ENCODE measurements around the gene MMP23B. TPM values are rescaled to one million over a fixed set of nuclear protein-coding genes. Genes with fewer than 3 reads are reported as not detected.

MMP23B gene
- total and polyA plus RNA-seq, 9 donors = 0.88 to 128 (median 67.3) TPM

GRCh38 chr1:1620433-1621139, 11.4 kb upstream of the MMP23B start:
- intact Hi-C loops (cut with DNase I) = no loop called here
- WGBS, 3 donors = 80 to 86% (median 86%) methylated on average over 13 to 16 of the region's 16 CpGs
- Histone ChIP-seq H3K4me1 (ENCODE audit: insufficient read depth) (peaks cover 6% of the 10 kb centered on the region), H3K9me3 (no peaks in the 10 kb centered on the region), H3K36me3 (no peaks in the 10 kb centered on the region), H3K27ac (no peak overlapping the region), H3K27me3 (no peaks in the 10 kb centered on the region), H3K4me3 (no peak overlapping the region)
- peak in 1 of 5 donors; percentile 41 for DNase-seq
- TF ChIP-seq EP300 (IDR thresholded peaks at IDR 0.05) = no peak
- no peak for TF ChIP-seq POLR2A (IDR thresholded peaks at IDR 0.05)
- TF ChIP-seq CTCF (IDR thresholded peaks at IDR 0.05) = no peak

GRCh38 chr1:1621173-1622009, 10.6 kb upstream of the MMP23B start:
- Histone ChIP-seq H3K27me3 (no peaks in the 10 kb centered on the region), H3K27ac (no peak overlapping the region), H3K4me3 (no peak overlapping the region), H3K9me3 (no peaks in the 10 kb centered on the region), H3K36me3 (no peaks in the 10 kb centered on the region), H3K4me1 (ENCODE audit: insufficient read depth) (peaks cover 4% of the 10 kb centered on the region)
- TF ChIP-seq POLR2A (IDR thresholded peaks at IDR 0.05) (no peak), EP300 (IDR thresholded peaks at IDR 0.05) (no peak), CTCF (IDR thresholded peaks at IDR 0.05) (no peak)
- WGBS, 3 donors = 83 to 86% (median 84%) methylated on average over 28 to 31 of the region's 31 CpGs
- intact Hi-C loops (cut with DNase I) = no loop called here
- peak in 1 of 5 donors; percentile 39 for DNase-seq

GRCh38 chr1:1622010-1622787, 9.8 kb upstream of the MMP23B start:
- intact Hi-C loops (cut with DNase I) = no loop called here
- Histone ChIP-seq H3K27ac (no peak overlapping the region), H3K36me3 (no peaks in the 10 kb centered on the region), H3K4me3 (no peak overlapping the region), H3K27me3 (no peaks in the 10 kb centered on the region), H3K9me3 (no peaks in the 10 kb centered on the region), H3K4me1 (ENCODE audit: insufficient read depth) (no peaks in the 10 kb centered on the region)
- DNase-seq = peak in 1 of 5 donors; percentile 35
- TF ChIP-seq POLR2A (IDR thresholded peaks at IDR 0.05) (no peak), CTCF (IDR thresholded peaks at IDR 0.05) (no peak), EP300 (IDR thresholded peaks at IDR 0.05) (no peak)
- 76 to 82% (median 77%) methylated on average over 21 of the region's 21 CpGs for WGBS, 3 donors

GRCh38 chr1:1622788-1623094, 9.2 kb upstream of the MMP23B start:
- no peaks in the 10 kb centered on the region for H3K36me3 ChIP-seq
- 84 to 94% (median 89%) methylated on average over 17 of the region's 17 CpGs for WGBS, 3 donors

More at GRCh38 chr1:1622788-1623094, 9.2 kb upstream of the MMP23B start:
- Histone ChIP-seq H3K27me3 (no peaks in the 10 kb centered on the region), H3K4me1 (ENCODE audit: insufficient read depth) (no peaks in the 10 kb centered on the region), H3K9me3 (no peaks in the 10 kb centered on the region), H3K4me3 (no peak overlapping the region), H3K27ac (no peak overlapping the region)
- TF ChIP-seq EP300 (IDR thresholded peaks at IDR 0.05) (no peak), CTCF (IDR thresholded peaks at IDR 0.05) (no peak)
- intact Hi-C loops (cut with DNase I) = no loop called here
- DNase-seq = no peak

All from ovary (tissue), 9 donors.